Adrenal gland (tissue), 12 donors: ENCODE data around the gene VPS39. TPM values are rescaled to one million over a fixed set of nuclear protein-coding genes. Genes with fewer than 3 reads are reported as not detected.
"Not testable (repeated sequence)": the region's sequence is repeated elsewhere in the genome, so short reads cannot be mapped to it uniquely, and the experiment has no call there.

Source experiments
- DNase-seq, 7 donors: peaks; one replicate each; pipeline ENCODE4 v3.0.0-alpha.2; 2019 to 2020
- H3K27ac ChIP-seq, 5 donors: fragments of 200-600 bp; sonication (generic) in 4 of 5; 1 replicate in 3 of 5; 2 replicates in 2 of 5; pipeline versions ENCODE4 v1.5.1 to v1.8.0; 2016 to 2020; ENCODE audit warnings: mild to moderate bottlenecking in 1 of 5
- H3K27me3 ChIP-seq: fragments of 200-600 bp; 2 replicates; pipeline ENCODE4 v1.8.0; 2021
- H3K36me3 ChIP-seq, 2 donors: fragments of 200-600 bp; replicated peaks in 1 of 2; 1 replicate in 1 of 2; 2 replicates in 1 of 2; pipeline versions ENCODE4 v1.5.1 to v1.8.0; 2018 to 2022
- H3K4me1 ChIP-seq, 2 donors: fragments of 200-600 bp; replicated peaks in 1 of 2; 1 replicate in 1 of 2; 2 replicates in 1 of 2; pipeline versions ENCODE4 v1.5.1 to v1.8.0; 2018 to 2021
- H3K4me3 ChIP-seq, 4 donors: fragments of 200-600 bp; sonication (generic) in 3 of 4; one replicate each; pipeline ENCODE4 v1.5.1; 2016 to 2018
- H3K9me3 ChIP-seq, 3 donors: fragments of 200-600 bp; sonication (generic) in 1 of 3; replicated peaks in 1 of 3; 1 replicate in 2 of 3; 2 replicates in 1 of 3; pipeline versions ENCODE4 v1.5.1 to v1.8.0; 2016 to 2021
- POLR2A ChIP-seq, 2 donors: fragments of 450-650 bp; IDR thresholded peaks; one replicate each; pipeline ENCODE4 v1.6.1; 2017; ENCODE audit warnings: antibody characterized with exemption in 2 of 2, mild to moderate bottlenecking in 2 of 2, moderate library complexity in 1 of 2
- WGBS, 4 donors: extraction: QIAGEN DNeasy Blood & Tissue Kit in 2 of 4; methylation state at CpG; one replicate each; pipeline versions ENCODE4 v1.1.5 to v1.1.7; 2013 to 2017; 5-methylcytosine and 5-hydroxymethylcytosine counted together
- intact Hi-C, 2 donors: fragments of 100-400 bp; cut with DNase I; formaldehyde crosslinking; loops; one replicate each; pipeline versions ENCODE4 v1.14.1 to v1.15.0; 2022 to 2023
- polyA plus RNA-seq, 3 donors: library from polyadenylated mRNA; stranded (reverse); fragments of 200-250 nt in 2 of 3; fragments of 350-450 nt in 1 of 3; fragmentation: Illumina TruSeq in 1 of 3; extraction: RNeasy Lipid Tissue Mini Kit (QIAGEN cat#74804) in 1 of 3; gene quantifications; one replicate each; pipeline ENCODE4 v1.2.3, GENCODE V29; 2013 to 2014
- total RNA-seq, 9 donors: library from RNA; depleted of rRNA in 4 of 9; stranded (reverse); fragments of >200 nt in 4 of 9; fragments of 120-200 nt in 1 of 9; fragmentation: NEBNext Ultra II Directional in 1 of 9; extraction: Animal tissue kit (Norgen Biotek cat#: 25700) in 1 of 9; gene quantifications; one replicate each; pipeline versions ENCODE4 v1.1.0 to v1.2.4, GENCODE V29; 2013 to 2023
- TF ChIP-seq, protein P1 (sequence below), 6 experiments: fragments of 450-650 bp in 4 of 6; fragments of 200-600 bp in 2 of 6; sonication (generic) in 1 of 6; IDR thresholded peaks; 1 replicate in 5 of 6; 2 replicates in 1 of 6; pipeline versions ENCODE4 v1.5.1 to v1.8.0; 2016 to 2021; ENCODE audit warnings: antibody characterized with exemption in 6 of 6, mild to moderate bottlenecking in 2 of 6, moderate library complexity in 1 of 6
- donor health status: healthy with polysubstance abuse.
- donor health status: Bipolar disorder and iron deficiency.
- donor health status: DM: yes; HTN: yes; CAD: no.
- donor health status: DM: no; HTN: no; CAD: no.
- donor health status: DM: no; HTN: no; CAD: no.
- donor health status: DM: yes; HTN: yes; CAD: no.

Gene VPS39
- total and polyA plus RNA-seq, 12 donors = 42.4 to 159 (median 70.4) TPM

DNA sequence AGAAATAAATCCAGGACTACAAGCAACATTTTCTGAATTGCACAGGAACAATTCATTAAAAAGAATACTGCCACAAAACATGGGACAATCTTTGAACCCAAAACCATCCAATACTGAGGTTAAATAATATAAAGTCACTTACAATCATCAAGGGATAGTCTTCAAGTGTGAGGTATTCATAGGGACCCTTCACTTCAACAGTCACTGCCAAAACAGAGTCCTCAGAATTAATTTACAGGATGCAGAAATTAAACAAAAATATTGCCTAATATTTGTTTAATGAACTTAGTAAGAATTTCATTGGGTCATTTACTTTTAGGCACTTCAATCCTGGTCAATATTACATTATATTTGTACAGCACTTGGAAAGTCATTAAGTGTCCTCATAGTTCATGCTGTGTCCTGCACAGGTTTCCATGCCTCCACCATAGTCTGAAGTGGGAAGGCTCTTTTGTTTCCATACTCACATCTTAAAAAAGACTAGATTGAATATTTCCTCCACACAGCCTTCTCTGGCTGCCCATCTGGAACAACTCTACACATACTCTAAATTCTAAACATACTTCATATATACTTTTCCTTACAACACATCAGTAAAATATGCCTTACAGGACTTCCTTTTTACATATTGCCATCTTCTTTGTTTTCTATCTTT is 31.6 kb upstream of the VPS39 start:
- intact Hi-C loops = no loop called here
- no peak overlapping the region for H3K27ac ChIP-seq
- H3K4me1 ChIP-seq = no peaks in the 10 kb centered on the region
- no peak overlapping the region for H3K4me3 ChIP-seq
- H3K36me3 ChIP-seq = peaks cover 0 to 24% of the 10 kb centered on the region in 2 donors
- H3K27me3 ChIP-seq = no peaks in the 10 kb centered on the region
- DNase-seq = no peak
- H3K9me3 ChIP-seq = no peaks in the 10 kb centered on the region
- no peak for TF ChIP-seq POLR2A (IDR thresholded peaks at IDR 0.05)
- TF ChIP-seq, protein P1, sequence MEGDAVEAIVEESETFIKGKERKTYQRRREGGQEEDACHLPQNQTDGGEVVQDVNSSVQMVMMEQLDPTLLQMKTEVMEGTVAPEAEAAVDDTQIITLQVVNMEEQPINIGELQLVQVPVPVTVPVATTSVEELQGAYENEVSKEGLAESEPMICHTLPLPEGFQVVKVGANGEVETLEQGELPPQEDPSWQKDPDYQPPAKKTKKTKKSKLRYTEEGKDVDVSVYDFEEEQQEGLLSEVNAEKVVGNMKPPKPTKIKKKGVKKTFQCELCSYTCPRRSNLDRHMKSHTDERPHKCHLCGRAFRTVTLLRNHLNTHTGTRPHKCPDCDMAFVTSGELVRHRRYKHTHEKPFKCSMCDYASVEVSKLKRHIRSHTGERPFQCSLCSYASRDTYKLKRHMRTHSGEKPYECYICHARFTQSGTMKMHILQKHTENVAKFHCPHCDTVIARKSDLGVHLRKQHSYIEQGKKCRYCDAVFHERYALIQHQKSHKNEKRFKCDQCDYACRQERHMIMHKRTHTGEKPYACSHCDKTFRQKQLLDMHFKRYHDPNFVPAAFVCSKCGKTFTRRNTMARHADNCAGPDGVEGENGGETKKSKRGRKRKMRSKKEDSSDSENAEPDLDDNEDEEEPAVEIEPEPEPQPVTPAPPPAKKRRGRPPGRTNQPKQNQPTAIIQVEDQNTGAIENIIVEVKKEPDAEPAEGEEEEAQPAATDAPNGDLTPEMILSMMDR (IDR thresholded peaks at IDR 0.05) = no peak

DNA sequence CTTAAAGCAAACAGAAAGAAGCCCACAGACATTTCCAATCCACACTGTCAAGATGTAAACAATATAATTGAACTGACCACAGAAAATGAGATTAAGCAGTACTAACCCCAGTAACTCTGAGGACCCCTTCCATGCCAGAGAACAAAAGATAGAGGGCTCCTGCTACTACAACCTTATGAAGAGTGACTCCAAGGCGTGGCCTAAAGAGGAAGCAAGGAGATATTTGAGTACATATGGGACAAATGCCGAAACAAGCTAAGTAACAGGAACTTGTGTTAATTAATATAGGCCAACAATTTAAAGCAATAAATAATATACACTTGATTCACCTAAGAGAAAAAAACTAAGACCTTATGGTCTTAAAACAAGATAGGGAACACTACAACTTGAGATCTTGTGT is 25.0 kb upstream of the VPS39 start:
- Histone ChIP-seq H3K9me3 (no peaks in the 10 kb centered on the region), H3K27me3 (no peaks in the 10 kb centered on the region), H3K36me3 (peaks cover 0 to 41% of the 10 kb centered on the region in 2 donors), H3K4me1 (no peaks in the 10 kb centered on the region), H3K27ac (no peak overlapping the region), H3K4me3 (no peak overlapping the region)
- DNase-seq = no peak
- intact Hi-C loops = no loop called here
- WGBS, 4 donors = 85 to 93% (median 89%) methylated on average over 2 of the region's 2 CpGs
- TF ChIP-seq, protein P1 (IDR thresholded peaks at IDR 0.05) = no peak
- TF ChIP-seq POLR2A (IDR thresholded peaks at IDR 0.05) = no peak

DNA sequence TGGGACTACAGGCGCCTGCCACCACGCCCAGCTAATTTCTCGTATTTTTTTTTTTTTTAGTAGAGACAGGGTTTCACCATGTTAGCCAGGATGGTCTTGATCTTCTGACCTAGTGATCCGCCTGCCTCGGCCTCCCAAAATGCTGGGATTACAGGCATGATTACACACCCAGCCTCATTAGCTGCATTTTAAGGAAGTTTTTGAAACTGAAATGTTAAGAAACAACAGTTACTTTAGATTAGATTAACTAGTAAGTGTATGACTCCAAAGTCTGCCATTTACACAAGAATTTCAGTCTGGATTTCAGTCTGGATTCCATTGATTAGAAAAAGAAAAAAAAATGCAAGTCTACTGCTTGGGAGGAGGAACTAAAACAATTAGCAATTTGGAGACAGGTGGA is 24.5 kb upstream of the VPS39 start:
- Histone ChIP-seq H3K4me3 (no peak overlapping the region), H3K36me3 (peaks cover 0 to 45% of the 10 kb centered on the region in 2 donors), H3K27ac (no peak overlapping the region), H3K9me3 (no peaks in the 10 kb centered on the region), H3K27me3 (no peaks in the 10 kb centered on the region), H3K4me1 (no peaks in the 10 kb centered on the region)
- DNase-seq = no peak
- WGBS, 4 donors = 73 to 80% (median 75%) methylated on average over 5 of the region's 5 CpGs
- intact Hi-C loops = no loop called here
- TF ChIP-seq, protein P1 (IDR thresholded peaks at IDR 0.05) = no peak
- TF ChIP-seq POLR2A (IDR thresholded peaks at IDR 0.05) = no peak

DNA sequence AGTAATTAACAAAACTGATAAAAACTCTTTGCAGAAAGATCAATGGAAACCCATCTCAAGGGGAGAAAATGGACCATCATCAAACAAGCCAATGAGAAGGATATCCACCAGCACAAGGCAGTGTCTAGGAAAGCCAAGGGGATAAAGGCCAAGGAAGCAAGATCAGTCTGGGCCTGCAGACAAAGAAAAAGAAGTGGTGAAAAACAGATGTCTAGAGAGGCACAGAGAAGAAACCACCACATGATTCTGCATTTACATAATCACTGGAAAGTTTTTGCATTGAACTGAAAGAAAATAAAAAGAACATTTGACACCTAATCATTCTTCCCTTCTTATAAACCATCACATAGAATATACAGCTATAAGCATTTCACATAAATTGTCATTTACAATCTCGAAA is 23.0 kb upstream of the VPS39 start:
- H3K36me3 ChIP-seq = peaks cover 0 to 56% of the 10 kb centered on the region in 2 donors
- TF ChIP-seq, protein P1 (IDR thresholded peaks at IDR 0.05) = no peak
- no peak for TF ChIP-seq POLR2A (IDR thresholded peaks at IDR 0.05)
- H3K27me3 ChIP-seq = no peaks in the 10 kb centered on the region
- intact Hi-C loops = no loop called here
- H3K9me3 ChIP-seq = no peaks in the 10 kb centered on the region
- DNase-seq = no peak
- H3K4me3 ChIP-seq = no peak overlapping the region
- H3K27ac ChIP-seq = no peak overlapping the region
- no peaks in the 10 kb centered on the region for H3K4me1 ChIP-seq
- 92 to 95% (median 95%) methylated on average over 1 of the region's 1 CpG for WGBS, 4 donors

DNA sequence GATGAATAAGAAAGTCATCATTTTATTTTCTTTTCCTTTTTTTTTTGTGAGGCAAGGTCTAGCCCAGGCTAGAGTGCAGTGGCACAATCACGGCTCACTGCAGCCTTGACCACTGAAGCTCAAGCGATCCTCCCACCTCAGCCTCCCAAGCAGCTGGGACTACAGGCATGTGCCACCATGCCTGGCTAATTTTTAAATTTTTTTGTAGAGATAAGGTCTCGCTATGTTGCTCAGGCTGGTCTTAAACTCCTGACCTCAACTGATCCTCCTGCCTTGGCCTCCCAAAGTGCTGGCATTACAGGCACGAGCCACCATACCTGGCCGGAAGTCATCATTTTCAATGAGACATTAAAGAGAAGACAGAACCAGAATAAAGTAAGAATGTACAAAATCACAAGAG is 20.9 kb upstream of the VPS39 start:
- H3K9me3 ChIP-seq, intact Hi-C loops, H3K27ac ChIP-seq, H3K4me3 ChIP-seq, H3K27me3 ChIP-seq, H3K4me1 ChIP-seq, DNase-seq: not testable (repeated sequence)
- peaks cover 0 to 63% of the 10 kb centered on the region in 2 donors for H3K36me3 ChIP-seq
- 89 to 98% (median 97%) methylated on average over 5 of the region's 5 CpGs for WGBS, 4 donors
